HG03175 (cell line): ENCODE results near the gene GALR3.

Experiments
- ATAC-seq: cut with Tn5 transposase; IDR thresholded peaks from one replicate; pipeline ENCODE4 v1.9.1; 2021; ENCODE audit warnings: mild to moderate bottlenecking, moderate library complexity; ENCODE audit not compliant: unreplicated experiment

GALR3 gene

DNA sequence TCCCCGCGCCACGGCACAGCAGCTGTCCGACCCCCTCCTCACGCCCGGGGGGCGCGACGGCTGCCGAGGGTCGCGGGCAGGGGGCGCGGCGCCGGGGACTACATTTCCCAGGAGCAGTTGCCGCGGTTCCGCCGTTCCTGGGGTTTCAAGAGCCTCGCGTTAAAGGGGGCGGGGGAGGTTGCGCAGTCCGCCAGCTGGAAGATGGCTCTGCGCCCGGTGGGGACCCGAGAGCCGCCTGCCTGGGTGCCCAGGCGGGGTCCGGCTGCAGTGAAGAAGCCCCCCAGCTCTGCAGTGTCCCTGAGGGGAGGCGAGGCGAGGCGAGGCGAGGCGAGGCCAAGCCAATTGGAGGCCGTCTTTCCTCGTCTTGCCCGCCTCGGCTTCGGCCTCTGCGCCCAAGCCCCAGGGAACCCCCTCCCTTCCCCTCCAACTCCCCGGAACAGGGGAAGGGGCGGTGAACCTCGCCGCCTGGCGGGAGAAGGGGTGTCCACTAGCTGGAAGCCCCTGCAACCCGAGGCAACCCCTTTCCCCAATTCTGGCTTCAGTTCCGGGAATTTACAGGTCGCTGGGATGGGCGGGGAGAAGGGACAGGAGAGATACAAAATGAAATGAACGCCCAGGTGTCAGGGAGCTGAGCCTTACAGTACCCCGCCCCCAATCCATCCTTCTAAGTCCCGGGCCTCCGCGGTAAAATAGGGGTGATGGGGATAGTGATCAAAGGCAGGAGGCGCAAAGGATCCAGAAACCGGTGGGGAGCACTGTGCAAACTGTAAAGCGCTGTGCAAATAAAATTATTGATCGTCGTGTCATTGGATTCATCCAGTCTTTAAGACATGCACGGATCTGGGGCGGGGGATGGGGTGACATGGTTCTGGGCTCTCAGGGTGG, 20.6 kb upstream of the GALR3 start:
- no peak for ATAC-seq

DNA sequence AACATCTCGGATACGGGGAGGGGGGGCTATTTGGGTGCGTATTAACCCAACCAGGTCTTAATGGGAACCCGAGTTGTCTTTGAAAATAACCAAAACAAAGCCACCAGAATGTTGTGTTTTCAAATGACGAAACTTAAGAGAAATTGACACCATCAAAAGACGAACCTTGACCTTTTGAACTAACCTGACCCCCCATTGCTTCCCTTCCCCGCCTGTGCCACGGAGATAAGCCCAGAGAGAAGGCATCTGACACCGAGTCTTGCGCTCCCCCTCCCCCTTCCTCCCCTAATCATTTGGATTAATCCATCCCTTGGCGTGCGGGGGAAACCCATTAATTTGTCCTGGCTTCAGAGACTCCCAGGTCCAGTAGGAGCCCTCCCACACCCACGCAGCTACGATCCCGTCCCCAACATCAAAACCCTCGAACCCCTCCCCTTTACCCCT, 20.0 kb upstream of the GALR3 start:
- ATAC-seq, result no peak

DNA sequence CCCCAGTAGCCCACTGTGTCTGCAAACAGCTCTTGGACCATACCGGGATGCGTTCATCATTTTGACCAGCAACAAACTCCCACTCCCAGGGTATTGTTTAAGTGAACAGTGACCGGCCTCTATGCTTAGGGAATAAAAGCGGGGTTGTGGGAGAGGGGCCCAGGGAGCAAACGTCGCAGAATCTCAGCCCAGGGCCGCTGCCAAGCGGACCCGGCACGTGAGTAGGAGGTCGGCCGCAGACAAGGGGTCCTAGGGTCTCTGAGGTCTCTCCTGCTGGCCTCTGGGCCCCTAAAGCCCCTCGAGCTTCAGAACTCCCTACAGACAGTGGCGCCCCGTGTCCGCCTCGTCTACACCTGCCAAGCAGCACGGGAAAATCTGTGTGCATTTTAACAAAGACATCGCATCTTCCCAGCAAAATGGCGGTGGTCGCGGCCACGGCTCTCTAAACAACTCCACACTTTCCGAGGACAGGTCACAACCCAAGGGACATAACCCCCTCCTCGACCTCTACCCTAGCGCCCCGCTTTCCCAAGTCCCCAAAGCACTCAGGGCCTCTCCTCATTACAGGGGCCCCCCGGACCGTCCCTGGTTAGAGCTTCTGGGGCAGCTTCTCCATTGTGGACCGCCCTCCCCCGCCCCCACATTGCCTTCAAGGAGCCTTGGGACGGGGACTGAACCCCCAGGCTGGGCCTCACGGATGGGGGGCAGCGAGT, 19.4 kb upstream of the GALR3 start:
- ATAC-seq, result no peak

DNA sequence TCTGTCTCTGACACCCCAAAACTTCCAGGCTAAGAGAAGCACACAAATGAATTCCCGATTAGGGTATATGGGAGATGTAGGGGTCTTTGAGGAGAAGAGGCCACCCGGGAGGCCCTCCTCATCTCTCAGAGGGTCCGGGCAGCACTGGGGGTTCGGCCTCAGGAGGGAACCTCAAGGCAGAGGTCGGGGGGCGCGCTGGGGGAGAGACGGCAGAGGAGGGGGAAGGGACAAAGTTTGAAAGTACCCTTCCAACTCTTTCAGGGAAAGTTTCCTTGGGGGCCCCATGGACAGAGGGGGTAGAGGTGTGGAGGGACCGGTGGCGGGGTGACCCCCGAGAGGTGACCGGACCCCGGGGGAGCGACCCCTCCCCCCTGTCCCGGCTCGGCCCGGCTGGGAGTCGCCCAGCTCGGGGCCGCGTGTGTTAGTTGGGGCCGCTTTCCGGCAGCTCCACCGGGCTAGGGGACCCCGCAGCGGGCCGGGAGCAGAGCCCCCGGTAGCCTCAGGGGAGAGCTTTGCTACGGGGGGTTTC, 18.8 kb upstream of the GALR3 start:
- ATAC-seq, result no peak

DNA sequence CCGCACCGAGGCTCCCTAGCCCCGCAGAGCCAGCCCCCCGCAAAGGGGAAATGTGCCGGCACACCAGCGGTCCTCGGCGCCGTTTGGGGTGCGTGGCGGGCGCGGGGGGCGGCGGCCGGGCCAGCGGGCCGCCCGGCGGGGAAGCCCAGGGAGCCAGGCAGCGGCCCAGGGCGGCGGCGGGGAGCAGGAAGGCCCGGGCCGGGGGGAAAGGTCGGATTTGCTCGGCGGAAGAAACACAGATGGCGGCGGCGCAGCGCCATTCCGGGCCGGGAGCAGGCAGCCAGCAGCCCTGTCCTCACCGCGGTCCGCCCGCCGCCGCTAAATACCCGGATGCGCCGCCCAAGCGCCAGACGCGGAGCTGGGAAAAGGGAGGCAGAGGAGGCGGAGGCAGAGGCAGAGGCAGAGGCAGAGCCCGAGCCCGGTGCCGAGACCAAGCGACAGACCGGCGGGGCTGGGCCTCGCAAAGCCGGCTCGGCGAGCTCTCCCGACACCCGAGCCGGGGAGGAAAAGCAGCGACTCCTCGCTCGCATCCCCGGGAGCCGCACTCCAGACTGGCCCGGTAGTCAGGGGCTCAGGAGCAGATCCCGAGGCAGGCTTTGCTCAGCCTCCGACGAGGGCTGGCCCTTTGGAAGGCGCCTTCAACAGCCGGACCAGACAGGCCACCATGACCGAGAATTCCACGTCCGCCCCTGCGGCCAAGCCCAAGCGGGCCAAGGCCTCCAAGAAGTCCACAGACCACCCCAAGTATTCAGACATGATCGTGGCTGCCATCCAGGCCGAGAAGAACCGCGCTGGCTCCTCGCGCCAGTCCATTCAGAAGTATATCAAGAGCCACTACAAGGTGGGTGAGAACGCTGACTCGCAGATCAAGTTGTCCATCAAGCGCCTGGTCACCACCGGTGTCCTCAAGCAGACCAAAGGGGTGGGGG, 18.0 kb upstream of the GALR3 start:
- no peak for ATAC-seq

DNA sequence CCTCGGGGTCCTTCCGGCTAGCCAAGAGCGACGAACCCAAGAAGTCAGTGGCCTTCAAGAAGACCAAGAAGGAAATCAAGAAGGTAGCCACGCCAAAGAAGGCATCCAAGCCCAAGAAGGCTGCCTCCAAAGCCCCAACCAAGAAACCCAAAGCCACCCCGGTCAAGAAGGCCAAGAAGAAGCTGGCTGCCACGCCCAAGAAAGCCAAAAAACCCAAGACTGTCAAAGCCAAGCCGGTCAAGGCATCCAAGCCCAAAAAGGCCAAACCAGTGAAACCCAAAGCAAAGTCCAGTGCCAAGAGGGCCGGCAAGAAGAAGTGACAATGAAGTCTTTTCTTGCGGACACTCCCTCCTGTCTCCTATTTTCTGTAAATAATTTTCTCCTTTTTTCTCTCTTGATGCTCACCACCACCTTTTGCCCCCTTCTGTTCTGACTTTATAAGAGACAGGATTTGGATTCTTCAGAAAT, 17.3 kb upstream of the GALR3 start:
- ATAC-seq, result no peak

DNA sequence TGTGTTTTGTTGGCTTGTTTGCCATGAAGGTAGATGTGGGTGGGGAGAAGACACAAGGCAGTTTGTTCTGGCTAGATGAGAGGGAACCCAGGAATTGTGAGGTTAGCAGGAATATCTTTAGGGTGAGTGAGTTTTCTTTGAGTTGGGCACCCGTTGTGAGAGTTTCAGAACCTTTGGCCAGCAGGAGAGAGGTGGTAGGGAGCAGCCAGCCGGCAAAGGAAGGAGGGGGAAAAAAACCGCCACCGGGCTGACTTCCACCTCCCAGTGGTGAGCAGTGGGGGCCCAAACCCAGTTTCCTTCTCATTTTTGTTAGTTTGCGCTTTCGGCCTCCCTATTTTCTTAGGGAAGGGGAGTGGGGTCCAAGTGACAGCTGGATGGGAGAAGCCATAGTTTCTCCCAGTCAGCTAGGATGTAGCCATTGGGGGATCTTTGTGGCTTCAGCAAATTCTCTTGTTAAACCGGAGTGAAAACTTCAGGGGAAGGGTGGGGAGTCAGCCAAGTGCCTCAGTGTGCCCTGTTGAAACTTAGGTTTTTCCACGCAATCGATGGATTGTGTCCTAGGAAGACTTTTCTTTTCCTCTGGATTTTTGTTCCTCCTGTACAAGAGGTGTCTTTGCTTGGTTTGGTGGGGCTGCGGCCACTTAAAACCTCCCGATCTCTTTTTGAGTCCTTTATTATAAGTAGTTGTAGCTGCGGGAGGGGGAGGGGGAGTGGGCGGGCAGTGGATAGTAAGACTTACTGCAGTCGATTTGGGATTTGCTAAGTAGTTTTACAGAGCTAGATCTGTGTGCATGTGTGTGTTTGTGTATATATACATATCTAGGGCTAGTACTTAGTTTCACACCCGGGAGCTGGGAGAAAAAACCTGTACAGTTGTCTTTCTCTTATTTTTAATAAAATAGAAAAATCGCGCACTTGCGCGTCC, 16.5 kb upstream of the GALR3 start:
- no peak for ATAC-seq

DNA sequence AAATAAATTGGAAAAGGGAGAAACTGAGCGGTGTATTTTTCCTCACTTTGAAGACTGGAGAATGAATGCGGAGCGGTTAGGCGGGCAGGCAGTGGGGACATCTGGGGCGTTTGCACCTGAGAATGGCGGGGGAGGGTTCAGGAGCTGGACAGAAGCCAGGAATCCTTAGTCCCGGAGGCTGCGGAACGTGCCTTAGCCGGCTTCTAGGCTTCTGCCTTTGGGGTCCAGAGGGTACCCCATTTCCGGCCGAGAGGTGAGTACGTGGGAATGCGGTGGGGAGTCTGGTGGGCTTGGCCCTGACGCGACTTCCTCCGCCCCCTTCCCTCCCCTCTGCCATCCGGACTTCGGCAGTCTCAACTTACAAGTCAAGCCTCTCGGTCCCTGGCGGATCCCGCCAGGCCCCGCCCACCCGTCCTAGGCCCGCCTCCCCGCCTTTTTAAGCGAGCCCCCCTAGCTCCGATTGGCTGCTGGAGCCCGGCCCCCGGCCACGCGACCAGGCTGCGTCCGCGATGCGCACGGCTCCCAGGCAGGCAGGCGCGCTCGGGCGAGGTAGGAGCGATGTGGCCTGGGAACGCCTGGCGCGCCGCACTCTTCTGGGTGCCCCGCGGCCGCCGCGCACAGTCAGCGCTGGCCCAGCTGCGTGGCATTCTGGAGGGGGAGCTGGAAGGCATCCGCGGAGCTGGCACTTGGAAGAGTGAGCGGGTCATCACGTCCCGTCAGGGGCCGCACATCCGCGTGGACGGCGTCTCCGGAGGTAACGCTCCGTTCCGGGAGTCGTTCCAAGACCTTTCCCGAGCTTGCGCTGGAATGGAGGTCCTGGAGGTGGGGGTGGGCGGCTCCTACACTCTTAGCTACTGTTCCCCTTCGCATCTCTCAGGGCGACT, 15.5 kb upstream of the GALR3 start, which contains the start of gene GCAT:
GCAT (plus strand) TSS at position 525 of the 884 bp plus-strand sequence; CDS start at position 559, 34 bp downstream.
- peak; percentile 85 for ATAC-seq

DNA sequence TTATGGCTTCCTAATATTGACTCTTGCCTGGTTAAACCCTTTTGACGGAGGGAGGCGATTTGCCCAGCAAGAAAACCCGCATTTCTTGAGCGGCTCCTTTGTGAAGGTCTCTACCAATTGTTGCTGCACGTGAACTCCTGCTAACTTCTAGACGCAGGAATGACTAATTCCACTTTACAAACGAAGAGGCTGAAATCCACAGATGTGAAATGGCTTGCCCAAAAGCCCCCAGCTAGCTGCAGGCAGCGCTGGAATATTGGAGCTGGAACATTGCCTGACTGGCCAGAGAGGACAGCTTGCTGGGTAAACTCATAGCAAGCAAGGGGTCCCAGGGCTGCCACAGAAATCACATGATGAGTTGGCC, 14.9 kb upstream of the GALR3 start:
- no peak for ATAC-seq

DNA sequence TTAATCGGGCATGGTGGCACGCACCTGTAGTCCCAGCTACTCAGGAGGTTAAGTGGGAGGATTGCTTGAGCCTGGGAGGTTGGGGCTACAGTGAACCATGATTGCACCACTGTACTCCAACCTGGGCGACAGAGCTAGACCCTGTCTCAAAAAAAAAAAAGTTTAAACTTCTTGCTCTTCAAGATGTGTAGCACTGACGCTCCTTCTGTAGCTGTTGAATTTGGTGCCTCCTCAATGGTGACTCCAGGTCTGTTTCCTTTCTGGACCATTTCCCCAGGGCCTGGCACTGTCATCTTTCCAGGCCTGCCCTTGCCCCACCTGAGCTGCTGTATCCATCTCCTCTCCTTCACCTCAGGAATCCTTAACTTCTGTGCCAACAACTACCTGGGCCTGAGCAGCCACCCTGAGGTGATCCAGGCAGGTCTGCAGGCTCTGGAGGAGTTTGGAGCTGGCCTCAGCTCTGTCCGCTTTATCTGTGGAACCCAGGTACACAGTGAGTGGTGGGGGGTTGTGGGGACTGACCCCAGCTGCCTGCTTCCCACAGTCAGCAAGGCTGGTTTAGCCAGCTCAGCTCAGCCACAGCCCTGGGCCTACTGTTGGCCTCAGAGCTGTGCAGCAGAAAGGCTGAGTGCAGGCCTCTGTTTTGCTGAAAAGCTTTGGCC, 13.4 kb upstream of the GALR3 start:
- ATAC-seq, result no peak

DNA sequence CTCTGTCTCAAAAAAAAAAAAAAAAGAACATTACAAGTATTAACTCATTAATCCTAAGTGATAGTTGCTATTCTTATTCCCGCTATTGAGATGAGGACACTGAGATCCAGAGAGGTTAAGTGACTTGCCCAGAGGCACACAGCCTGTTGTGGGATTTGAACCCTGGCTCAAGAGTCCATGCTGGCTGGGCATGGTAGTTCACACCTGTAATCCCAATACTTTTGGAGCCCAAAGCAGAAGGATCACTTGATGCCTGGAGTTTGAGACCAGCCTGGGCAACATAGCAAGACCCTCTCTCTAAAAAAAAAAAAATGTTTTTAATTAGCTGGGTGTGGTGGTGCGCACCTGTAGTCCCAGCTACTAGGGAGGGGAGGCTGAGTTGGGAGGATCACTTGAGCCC, 11.3 kb upstream of the GALR3 start:
- ATAC-seq, result no peak

DNA sequence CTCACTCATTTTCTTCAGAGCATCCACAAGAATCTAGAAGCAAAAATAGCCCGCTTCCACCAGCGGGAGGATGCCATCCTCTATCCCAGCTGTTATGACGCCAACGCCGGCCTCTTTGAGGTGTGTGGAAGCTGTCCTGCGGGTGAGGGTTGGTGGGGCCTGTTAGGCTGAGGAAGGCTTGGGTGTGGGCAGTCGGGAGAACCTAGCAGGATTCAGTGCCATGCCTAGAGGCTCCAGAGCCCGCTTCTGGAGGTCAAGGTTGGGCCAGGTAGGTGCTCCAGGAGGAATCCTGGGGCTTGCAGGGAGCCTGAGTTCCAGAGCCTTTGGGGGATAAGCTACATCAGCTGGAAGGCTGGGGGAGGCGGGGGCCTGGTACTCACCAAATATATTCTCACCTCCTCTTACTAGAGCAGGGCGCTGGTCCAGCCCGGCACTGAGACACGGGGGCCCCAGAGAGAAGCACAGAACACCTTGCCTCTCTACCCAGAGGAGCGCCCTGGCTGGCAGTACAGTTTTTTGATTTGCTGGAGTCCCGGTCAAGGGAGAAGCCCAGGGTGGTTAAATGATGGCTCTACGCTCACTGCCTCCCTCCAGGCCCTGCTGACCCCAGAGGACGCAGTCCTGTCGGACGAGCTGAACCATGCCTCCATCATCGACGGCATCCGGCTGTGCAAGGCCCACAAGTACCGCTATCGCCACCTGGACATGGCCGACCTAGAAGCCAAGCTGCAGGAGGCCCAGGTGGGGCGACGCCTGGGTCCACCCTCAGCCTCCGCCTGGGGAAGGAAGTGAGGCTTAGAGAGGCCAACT, 10.1 kb upstream of the GALR3 start:
- ATAC-seq, result no peak

DNA sequence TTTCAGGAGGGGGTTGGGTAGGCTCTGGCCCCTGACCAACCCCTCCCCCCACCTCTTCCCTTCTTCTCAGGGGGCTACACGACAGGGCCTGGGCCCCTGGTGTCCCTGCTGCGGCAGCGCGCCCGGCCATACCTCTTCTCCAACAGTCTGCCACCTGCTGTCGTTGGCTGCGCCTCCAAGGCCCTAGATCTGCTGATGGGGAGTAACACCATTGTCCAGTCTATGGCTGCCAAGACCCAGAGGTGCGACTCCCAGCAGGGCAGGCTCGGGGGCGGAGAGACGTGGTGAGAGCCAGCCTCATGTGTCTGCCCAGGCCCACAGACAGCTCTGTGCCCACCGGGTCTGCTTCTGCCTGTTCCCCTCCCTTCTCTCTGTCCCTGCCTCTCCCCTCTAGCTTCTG, 7.6 kb upstream of the GALR3 start:
- no peak for ATAC-seq

DNA sequence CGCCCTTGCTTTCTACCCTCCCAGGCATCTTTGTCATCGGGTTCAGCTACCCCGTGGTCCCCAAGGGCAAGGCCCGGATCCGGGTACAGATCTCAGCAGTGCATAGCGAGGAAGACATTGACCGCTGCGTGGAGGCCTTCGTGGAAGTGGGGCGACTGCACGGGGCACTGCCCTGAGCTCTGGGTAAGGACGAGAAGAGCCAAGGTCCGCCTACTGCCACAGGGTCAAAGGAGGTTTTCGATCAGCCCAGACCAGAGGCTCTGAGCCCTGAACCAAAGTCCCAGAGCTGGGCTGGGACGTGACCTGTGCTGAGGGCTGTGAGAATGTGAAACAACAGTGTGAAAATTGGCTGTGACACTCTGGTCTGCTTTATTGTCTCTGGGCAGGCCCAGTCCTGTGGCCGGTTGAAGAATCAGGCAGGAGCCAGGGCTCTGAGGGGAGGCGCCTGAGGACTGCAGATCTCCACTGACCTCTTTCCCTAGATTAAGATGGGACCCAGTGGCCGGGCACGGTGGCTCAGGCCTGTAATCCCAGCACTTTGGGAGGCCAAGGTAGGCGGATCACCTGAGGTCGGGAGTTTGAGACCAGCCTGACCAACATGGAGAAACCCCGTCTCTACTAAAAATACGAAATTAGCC, 6.5 kb upstream of the GALR3 start:
- ATAC-seq, result no peak

DNA sequence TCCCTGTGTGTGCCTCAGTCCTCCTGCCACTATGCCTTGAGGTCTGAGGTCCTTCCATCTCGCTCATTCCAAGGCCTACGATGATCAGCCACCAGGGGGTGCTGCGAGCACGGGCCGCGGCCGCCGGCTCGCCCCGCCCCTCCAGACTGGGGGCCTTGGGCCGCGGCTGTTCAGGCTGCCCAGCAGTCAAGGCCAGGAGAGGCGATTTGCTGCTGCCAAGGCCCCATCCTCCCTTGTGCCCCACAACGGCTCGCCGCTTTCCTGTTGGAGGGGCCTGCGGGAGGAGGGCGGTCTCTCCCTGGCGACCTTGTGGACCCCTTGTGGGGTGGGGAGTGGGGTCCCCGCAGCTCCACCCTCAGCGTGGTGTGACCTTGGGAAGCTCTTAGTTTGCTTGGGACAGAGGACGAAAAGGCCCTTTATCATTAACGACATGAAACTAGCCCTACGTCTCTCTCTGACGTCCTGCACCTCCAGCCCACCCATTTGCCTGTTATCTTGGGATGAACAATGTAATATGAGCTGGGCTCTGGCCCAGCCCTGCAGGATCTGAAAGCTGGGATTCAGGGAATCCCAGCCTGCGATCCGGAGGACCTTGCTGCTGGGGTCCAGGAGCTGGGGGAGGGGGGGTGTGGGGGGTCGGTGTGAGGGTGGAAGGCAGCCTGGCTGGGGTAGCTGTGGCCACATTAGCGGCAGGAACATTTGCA, 5.3 kb upstream of the GALR3 start:
- no peak for ATAC-seq

DNA sequence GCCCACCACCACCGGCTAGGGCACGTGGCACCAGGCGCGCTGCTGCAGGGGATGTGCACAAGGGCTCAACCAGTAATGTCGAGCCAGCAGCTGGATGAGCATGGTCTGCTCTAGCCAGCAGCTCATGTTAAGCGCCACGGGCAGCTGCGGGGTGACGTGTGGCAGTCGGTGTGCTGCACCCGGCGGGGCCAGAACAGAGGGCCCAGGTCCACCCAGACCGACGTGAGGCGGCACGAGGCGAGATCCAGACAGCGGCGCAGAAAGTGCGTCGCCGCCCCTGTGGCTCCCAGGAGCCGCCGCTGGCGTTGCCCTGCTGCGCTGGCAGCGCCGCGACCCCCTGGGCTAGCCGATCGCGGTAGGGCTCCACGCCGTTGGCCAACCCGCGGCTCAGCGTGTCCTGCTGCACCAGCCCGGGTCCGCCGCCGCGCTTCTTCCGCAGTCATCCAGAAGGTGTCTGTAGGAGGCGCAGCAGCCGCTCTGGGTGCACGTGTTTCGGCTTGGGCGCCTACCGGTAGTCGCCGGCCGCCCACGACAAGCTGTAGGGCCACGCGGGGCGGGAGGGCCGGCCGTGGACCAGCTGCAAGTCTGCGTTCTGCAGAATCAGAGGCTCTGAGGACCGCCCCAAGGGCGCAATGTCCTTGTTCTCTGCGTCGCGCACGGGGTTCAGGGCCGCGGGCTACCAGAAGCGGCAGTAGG, 4.6 kb upstream of the GALR3 start:
- no peak for ATAC-seq
